HG03196 (cell line): Measurements from ENCODE around the gene PTPRE.
A peak's percentile ranks its signal among the peaks of the same experiment; 100 is the strongest.

Source experiments
- ATAC-seq: cut with Tn5 transposase; IDR thresholded peaks from one replicate; pipeline ENCODE4 v1.9.1; 2021; ENCODE audit not compliant: unreplicated experiment

Gene PTPRE

GRCh38 chr10:127906548-127907377, at the start of gene PTPRE:
PTPRE (plus strand) TSS chr10:127907103; CDS start chr10:128040882, 133,779 bp downstream.
- ATAC-seq, result peak; percentile 79

DNA sequence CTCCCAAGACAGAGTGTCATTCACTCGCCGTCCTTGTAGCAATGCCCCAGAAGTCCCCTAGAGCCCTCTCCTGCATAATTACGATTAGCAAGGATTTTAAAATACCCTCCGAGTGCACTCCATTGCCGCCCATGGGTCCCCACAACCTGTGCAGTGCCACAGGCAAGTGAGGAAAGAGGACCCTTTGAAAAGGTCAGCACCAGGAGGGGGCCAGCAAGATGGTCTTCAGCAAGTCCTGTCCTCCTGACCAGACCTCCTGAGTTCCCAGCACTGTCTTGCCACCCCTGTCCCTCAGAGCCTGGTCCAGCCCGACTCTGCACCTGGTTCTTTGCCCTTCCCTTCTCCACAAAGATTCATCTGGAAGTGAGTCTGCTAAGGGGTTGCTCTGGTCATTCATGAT, 46.3 kb upstream of the PTPRE start:
- no peak for ATAC-seq

GRCh38 chr10:127863231-127863825, 43.6 kb upstream of the PTPRE start:
- no peak for ATAC-seq

- ATAC-seq, result no peak
These were observed 40.5 kb upstream of the PTPRE start for GRCh38 chr10:127866276-127867013.

- no peak for ATAC-seq
These were observed 39.1 kb upstream of the PTPRE start for GRCh38 chr10:127867805-127868204.

DNA sequence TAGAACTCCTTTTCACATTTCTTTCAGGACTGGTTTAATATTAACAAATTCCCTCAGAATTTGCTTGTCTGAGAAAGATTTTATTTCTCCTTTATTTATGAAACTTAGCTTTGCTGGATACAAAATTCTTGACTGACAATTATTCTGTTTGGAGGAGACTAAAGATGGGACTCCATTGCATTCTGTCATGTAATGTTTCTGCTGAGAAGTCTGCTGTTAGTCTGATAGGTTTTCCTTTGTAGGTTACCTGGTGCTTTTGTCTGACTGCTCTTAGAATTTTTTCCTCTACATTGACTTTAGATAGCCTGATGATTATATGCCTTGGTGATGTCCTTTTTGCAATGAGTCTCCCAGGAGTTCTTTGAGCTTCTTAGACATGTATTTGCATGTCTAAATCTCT, 37.6 kb upstream of the PTPRE start:
- ATAC-seq, result no peak

DNA sequence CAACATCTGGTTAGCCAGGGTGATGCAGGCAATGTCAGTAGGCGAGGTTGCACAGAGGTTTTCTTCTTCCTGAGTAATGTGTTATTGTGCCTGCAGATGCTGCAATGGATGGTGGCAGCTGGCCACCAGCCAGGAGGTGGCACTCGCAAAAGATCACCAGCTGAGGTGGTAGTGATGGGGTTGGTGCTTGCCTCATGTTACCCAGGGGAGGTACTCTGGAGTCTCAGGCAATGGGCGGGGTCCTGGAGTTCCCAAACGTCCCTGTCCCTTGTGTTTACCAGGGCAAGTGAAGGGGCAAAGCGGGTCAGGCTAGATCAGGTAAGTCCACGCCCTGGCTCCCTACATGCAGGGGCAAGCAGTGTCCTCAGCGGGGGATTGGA, 35.3 kb upstream of the PTPRE start:
- no peak for ATAC-seq

- ATAC-seq, result no peak
These were observed 34.7 kb upstream of the PTPRE start for GRCh38 chr10:127872011-127872761.

DNA sequence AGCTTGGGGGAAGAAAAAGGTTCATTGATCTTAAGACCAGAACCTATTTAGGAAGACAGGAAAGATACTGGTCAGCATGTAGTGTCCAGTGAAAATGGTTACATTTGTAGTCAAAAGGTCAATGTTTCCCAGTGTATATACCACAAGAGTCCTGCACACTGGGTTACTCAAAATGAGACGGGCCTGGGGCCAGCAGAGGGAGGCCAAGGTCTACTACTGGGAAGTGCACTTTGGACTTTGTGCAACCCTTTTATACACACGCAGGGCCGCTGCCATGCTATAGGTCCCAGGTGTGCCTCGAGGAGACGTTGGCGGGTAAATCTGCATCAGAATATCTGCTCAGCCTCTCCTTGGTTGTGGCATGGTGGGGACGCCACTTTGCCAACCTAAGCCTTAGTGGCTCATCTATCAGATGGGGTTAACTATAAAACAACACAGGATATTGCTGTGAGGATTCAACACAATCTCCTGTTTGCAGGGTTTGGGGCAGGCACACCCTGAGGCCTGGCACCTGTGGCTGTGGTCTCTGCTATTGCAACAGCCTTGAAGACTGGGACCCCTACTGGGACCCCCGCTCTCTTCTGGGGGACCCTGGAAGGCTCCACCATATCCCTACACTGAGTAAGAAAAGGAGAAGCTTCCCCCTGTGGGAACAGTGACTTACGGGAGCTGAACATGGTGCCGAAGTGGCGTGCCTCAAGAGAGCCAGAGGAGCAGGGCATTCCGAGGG, 33.9 kb upstream of the PTPRE start:
- ATAC-seq, result no peak

DNA sequence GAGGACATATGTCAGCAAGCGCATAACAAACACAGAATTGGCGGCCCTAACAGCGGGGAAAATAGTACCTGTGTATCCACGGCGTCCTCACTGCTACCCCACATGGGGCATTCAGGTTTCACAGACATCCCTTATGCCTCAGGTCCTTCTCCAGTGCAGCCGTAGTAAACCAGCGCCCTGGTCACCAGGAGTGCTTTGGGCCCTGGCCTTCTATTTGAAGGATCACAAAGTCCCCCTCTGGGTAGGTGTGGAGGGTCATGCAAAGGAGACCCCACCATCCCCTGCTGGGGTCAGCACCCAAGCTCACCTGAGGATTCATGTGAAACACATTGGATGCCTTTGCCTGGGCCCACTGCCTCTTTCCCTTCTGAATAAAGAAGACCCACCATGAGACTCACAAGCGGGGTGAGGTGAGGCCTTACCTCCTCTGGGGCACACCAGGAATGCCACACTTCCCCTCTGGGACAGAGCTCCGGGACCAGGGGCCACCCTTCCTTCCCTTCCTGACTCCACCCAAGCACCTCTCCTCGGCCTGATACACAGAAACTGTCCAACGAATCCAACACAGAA, 32.9 kb upstream of the PTPRE start:
- no peak for ATAC-seq

DNA sequence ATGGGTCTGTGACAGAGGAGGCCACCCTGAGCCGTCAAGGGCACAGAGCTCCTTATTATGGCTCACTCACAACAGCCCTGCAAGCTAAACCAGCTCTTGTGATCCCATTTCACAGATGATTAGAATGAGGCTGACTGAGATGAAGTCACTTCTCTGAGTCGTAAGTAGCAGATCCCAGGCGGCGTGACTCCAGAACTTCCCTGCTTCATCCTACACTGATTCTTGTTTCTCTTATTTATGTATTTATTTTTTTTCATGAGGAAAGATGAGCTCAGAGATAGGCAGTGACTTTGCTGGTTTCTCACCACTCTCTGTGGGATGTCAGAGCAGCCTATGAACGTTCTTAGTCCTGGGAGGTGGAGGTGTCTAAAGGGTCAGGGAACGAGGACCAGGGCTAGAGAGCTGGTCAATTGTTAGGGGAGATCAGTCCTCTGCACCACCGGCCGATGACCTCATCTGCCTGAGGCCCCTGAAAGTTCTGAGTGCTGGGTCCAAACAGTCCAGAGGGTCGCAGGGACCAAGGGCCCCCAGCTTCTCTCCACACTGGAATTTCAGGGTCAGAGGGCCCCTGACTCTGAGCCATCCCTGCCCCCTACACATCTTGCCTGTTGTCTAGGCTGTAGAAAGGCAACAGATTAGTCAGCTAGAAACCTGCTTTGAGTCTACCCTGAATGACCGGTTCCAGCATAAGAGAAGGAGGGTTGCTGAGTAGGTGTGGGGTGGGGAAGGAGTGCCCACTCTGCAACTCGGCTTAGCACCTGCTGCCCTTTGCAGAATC, 32.0 kb upstream of the PTPRE start:
- ATAC-seq, result no peak

DNA sequence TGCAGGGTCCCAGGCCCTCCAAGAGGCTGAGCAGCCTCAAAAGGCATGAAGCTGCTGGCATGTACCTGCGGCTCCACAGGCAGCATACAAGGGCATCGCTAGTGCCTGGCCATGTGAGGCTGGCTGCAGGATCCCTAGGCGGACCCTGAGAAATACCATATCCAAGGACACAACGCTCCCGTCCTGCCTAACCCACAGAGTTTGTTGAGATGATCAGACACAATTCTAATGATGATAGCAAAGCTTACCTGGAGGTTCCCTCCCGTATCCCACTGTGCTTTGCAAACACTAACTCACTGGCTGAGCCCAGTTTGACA, 31.5 kb upstream of the PTPRE start:
- ATAC-seq, result no peak

GRCh38 chr10:127875916-127876315, 31.0 kb upstream of the PTPRE start:
- no peak for ATAC-seq

DNA sequence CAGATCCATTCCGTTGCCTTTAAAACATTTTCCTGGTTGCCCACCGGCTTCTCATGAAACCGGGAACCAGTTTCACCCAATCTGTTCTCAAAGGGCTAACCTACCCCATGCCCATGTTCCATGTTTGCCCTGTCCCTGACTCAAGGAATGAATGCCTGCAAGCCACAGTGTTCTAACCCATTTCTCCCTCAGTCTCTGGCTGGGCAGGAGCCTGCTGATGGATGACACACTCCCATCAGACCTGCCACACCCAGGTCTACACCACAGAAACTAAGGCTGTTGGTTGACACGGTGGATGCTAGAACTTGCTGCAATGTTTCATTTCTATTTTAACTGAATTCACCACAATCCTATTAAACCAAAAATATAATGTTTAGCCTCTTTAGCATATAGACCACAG, 29.8 kb upstream of the PTPRE start:
- no peak for ATAC-seq

DNA sequence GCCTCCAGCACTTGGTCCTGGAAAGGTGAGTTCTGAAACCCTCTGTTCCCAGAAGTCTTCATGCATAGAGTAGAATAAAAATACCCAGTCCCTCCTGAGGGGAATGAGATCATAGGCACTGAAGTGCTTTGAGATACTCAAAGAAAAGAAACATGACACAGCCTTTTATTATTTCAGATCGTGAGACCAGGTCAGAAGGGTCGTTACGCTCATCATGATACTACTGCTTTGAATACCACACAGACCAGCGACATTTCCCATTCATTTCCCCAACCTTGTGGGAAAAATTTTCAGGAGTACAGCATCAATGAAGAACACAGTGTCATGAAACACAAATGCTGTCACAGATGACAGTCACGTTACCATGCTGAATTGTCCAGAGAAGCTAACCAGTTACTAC, 29.2 kb upstream of the PTPRE start:
- ATAC-seq, result no peak

DNA sequence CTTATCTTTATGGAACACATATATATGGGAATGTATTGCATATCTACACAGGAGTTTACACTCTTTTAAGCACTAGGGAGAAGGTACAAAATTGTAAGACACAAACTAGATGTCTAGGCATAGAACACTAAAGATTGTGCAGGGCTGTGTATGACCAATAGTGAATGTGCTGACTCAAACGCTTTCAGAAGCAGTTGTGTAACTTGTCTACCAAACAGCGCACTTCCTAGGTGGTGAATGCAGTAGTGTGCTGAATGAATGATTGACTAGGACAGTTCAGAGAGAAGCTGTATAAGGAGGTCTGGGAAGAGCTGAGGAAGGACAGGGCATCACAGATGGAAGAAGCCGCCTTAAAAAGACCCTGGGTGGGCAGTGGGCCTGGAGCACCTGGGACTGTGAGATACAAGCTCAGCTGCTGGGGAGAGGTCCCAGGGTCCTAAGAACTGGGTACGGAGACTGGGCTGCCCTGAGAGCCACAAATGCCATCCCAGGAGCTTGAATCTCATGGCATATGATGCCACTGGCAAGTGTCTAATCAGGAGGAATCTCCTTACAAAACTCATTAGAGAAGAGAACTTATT, 28.3 kb upstream of the PTPRE start:
- no peak for ATAC-seq

GRCh38 chr10:127880557-127880956, 26.3 kb upstream of the PTPRE start:
- no peak for ATAC-seq

DNA sequence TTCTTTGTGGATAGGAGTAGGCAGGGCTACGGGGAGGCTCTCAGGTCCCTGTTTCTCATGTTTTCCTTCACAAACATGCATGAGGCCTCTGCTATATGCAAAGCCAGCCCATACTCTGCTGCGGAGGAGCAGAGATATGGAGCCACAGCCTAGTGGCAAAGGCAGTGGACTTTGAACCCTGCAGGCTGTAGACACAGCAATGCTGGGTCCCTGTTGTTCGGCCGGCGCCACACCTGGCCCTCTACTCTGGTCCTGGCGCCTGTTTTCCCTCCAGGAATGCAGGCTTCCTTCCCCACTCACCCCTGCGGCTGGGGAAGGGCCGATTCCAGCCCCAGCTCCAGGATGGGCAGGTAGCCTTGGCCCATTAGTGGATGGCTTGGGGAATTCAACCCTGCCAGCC, 25.6 kb upstream of the PTPRE start:
- ATAC-seq, result no peak

GRCh38 chr10:127882391-127882790, 24.5 kb upstream of the PTPRE start:
- no peak for ATAC-seq
